Smooth muscle cell (in vitro differentiated cells): ENCODE data around the gene PKP2. TPM values are rescaled to one million over a fixed set of nuclear protein-coding genes. Genes with fewer than 3 reads are reported as not detected.
A peak's percentile ranks its signal among the peaks of the same experiment; 100 is the strongest.

Experiments
- DNase-seq: peaks from one replicate; lab custom pipeline; 2025; ENCODE audit not compliant: unreplicated experiment; lab: John Stamatoyannopoulos, UW
- H2AFZ ChIP-seq: fragments of 200-600 bp; sonication (generic); 2 replicates; pipeline ENCODE4 v1.6.0; 2016; ENCODE audit warnings: antibody characterized with exemption, low read depth, mild to moderate bottlenecking
- H3F3A ChIP-seq: fragments of 200-600 bp; sonication (generic); 2 replicates; pipeline ENCODE4 v1.6.0; 2017; ENCODE audit warnings: antibody characterized with exemption, low read depth
- H3K27ac ChIP-seq: fragments of 200-600 bp; sonication (generic); 2 replicates; pipeline ENCODE4 v1.5.1; 2016; ENCODE audit warnings: low read depth, mild to moderate bottlenecking
- H3K27me3 ChIP-seq: fragments of 200-600 bp; sonication (generic); 2 replicates; pipeline ENCODE4 v1.6.1; 2016; ENCODE audit warnings: low read depth, mild to moderate bottlenecking
- H3K36me3 ChIP-seq: fragments of 200-600 bp; sonication (generic); 2 replicates; pipeline ENCODE4 v1.5.1; 2016; ENCODE audit warnings: low read depth
- H3K4me1 ChIP-seq: fragments of 200-600 bp; sonication (generic); 2 replicates; pipeline ENCODE4 v1.5.1; 2016; ENCODE audit warnings: low read depth
- H3K4me2 ChIP-seq: fragments of 200-600 bp; sonication (generic); 2 replicates; pipeline ENCODE4 v1.6.0; 2016; ENCODE audit warnings: mild to moderate bottlenecking
- H3K4me3 ChIP-seq: fragments of 200-600 bp; sonication (generic); 2 replicates; pipeline ENCODE4 v1.5.1; 2016; ENCODE audit warnings: mild to moderate bottlenecking
- H3K79me2 ChIP-seq: fragments of 200-600 bp; sonication (generic); 2 replicates; pipeline ENCODE4 v1.6.0; 2016; ENCODE audit warnings: low read depth, mild to moderate bottlenecking
- H3K9ac ChIP-seq: fragments of 200-600 bp; sonication (generic); 2 replicates; pipeline ENCODE4 v1.6.0; 2016; ENCODE audit warnings: low read depth
- H3K9me3 ChIP-seq: fragments of 200-600 bp; sonication (generic); replicated peaks from 2 replicates; pipeline ENCODE4 v1.5.1; 2016; ENCODE audit warnings: low read depth
- H4K20me1 ChIP-seq: fragments of 200-600 bp; sonication (generic); 2 replicates; pipeline ENCODE4 v1.6.0; 2016; ENCODE audit warnings: low read depth
- WGBS: methylation state at CpG from one replicate; pipeline ENCODE4 v1.1.7; 2016; ENCODE audit warnings: low lambda C conversion rate; 5-methylcytosine and 5-hydroxymethylcytosine counted together
- polyA plus RNA-seq: library from polyadenylated mRNA; unstranded; fragments of >200 nt; fragmentation: Nextera tagmentation; extraction: Ambion mirVana; gene quantifications from 2 replicates; pipeline ENCODE4 v1.2.1, GENCODE V29; 2016
- total RNA-seq: library from RNA; depleted of rRNA; stranded (reverse); fragments of >200 nt; gene quantifications from 2 replicates; pipeline ENCODE4 v1.2.3, GENCODE V29; 2014
- TF ChIP-seq, protein P1 (sequence below): fragments of 200-600 bp; sonication (generic); IDR thresholded peaks from 2 replicates; pipeline ENCODE4 v1.5.1; 2017; ENCODE audit warnings: borderline replicate concordance, mild to moderate bottlenecking, antibody characterized with exemption; ENCODE audit not compliant: insufficient read depth, poor library complexity, severe bottlenecking

PKP2 gene
- total and polyA plus RNA-seq, 2 experiments from 2014 or later, result 7.3 to 22.3 TPM

- H3K27ac ChIP-seq, result peak overlapping the region; percentile 3
These were observed 669 bp upstream of the PKP2 start for GRCh38 chr12:32897281-32897610.

DNA sequence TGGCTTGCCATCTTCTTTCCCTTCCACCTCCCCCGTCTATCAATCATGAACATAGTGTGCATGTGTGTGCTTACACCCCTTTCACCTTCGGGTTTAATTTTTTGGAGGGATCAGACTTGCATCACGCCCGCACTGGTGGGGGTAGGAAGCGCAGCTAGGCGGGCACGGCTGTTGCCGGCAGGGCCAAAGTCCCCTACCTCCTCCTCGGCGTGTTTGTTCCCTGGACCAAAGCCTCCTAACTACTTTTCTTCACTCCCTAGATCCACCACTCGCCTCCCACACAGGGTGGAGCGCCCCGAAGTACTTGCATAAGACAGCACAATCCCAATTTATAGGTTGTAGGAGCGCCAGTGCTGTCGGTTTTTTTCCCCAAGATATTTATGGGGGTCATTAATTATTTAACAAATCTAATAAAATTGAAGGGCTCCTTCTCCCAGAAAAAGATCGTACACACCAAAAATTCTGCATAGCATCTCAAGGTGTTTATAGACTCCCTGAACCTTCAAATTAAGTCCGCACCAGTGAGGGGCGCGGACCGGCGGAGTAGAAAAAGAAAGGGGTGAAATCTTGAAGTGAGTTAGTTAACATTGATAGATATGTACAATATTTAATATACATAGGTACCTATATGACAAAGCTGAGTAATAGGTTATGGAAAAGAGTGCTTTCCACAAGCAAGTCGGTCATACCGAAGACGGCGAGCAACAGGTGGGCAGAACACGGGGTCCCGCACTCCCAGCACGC is 717 bp downstream of the PKP2 start:
- WGBS, result 2% methylated on average over 28 of the region's 28 CpGs
- H3K27ac ChIP-seq, result peak overlapping the region; percentile 72
- H3K27me3 ChIP-seq, result no peaks in the 10 kb centered on the region
- TF ChIP-seq, protein P1, sequence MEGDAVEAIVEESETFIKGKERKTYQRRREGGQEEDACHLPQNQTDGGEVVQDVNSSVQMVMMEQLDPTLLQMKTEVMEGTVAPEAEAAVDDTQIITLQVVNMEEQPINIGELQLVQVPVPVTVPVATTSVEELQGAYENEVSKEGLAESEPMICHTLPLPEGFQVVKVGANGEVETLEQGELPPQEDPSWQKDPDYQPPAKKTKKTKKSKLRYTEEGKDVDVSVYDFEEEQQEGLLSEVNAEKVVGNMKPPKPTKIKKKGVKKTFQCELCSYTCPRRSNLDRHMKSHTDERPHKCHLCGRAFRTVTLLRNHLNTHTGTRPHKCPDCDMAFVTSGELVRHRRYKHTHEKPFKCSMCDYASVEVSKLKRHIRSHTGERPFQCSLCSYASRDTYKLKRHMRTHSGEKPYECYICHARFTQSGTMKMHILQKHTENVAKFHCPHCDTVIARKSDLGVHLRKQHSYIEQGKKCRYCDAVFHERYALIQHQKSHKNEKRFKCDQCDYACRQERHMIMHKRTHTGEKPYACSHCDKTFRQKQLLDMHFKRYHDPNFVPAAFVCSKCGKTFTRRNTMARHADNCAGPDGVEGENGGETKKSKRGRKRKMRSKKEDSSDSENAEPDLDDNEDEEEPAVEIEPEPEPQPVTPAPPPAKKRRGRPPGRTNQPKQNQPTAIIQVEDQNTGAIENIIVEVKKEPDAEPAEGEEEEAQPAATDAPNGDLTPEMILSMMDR, result no peak
- peak overlapping the region; percentile 80 for H2AFZ ChIP-seq
- no peaks in the 10 kb centered on the region for H3K9me3 ChIP-seq
- no peak for DNase-seq
- peak overlapping the region; percentile 88 for H3K4me2 ChIP-seq
- H3K9ac ChIP-seq, result no peak overlapping the region
- peak overlapping the region; percentile 66 for H3K4me3 ChIP-seq
- H3F3A ChIP-seq, result peaks cover 19% of the 10 kb centered on the region
- no peaks in the 10 kb centered on the region for H3K36me3 ChIP-seq
- no peaks in the 10 kb centered on the region for H4K20me1 ChIP-seq
- H3K4me1 ChIP-seq, result peaks cover 31% of the 10 kb centered on the region
- H3K79me2 ChIP-seq, result peaks cover 31% of the 10 kb centered on the region

More at GRCh38 chr12:32897281-32897610, 669 bp upstream of the PKP2 start:
- H3K36me3 ChIP-seq, result no peaks in the 10 kb centered on the region
- H2AFZ ChIP-seq, result peak overlapping the region; percentile 86
- H3K9me3 ChIP-seq, result no peaks in the 10 kb centered on the region
- peaks cover 28% of the 10 kb centered on the region for H3K79me2 ChIP-seq
- no peaks in the 10 kb centered on the region for H4K20me1 ChIP-seq
- H3F3A ChIP-seq, result peaks cover 25% of the 10 kb centered on the region
- no peaks in the 10 kb centered on the region for H3K27me3 ChIP-seq
- 10% methylated on average over 6 of the region's 6 CpGs for WGBS
- peaks cover 29% of the 10 kb centered on the region for H3K4me1 ChIP-seq
- peak overlapping the region; percentile 90 for H3K4me2 ChIP-seq
- TF ChIP-seq, protein P1, result no peak
- H3K4me3 ChIP-seq, result peak overlapping the region; percentile 66
- H3K9ac ChIP-seq, result no peak overlapping the region
- DNase-seq, result no peak

DNA sequence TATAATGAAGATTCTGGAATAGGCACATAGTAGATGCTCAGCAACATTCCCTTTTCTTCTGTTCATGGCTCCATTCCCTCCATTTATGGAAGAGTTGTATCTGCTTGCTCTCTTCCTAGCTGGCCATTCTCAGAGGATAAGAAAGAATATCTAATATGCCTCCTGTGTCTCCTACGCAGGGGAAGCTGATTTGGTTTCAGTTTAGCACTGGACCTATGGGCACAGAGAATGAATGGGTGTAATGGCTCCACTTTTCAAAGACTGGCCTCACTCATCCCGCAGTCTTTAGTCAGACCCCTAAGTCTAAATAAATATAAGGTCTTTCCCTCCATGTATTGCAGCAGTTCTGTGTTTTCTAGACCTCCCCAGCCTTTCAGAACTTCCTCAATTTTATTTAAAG is 2.0 kb downstream of the PKP2 start:
- TF ChIP-seq, protein P1, result no peak
- Histone ChIP-seq H3F3A (peaks cover 21% of the 10 kb centered on the region), H3K9me3 (no peaks in the 10 kb centered on the region), H2AFZ (peak overlapping the region; percentile 11), H3K27ac (peak overlapping the region; percentile 72), H3K4me2 (peak overlapping the region; percentile 88), H3K4me1 (peaks cover 31% of the 10 kb centered on the region), H3K4me3 (peak overlapping the region; percentile 66), H3K79me2 (peaks cover 40% of the 10 kb centered on the region), H3K9ac (no peak overlapping the region), H3K36me3 (no peaks in the 10 kb centered on the region), H4K20me1 (no peaks in the 10 kb centered on the region), H3K27me3 (no peaks in the 10 kb centered on the region)
- 55% methylated on average over 2 of the region's 2 CpGs for WGBS
- DNase-seq, result no peak

DNA sequence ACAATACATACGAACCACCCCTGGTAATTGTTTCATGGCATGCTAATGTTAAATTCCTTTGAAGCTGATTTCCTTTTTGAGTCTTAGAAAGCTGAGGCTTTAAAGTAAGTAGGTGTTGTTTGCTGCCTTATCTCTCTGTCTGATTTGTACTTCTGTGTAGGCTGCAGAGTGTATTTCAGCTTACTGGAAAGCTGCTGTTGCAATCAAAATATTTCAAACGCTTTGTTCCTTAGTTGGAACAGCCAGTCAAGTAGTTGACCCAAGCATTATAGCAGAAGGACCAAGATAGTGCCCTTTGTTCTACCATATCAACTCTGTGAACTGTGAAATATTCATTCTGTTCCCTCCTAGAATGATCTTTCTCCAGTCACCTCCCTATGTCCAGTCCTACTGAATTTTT is 3.1 kb downstream of the PKP2 start:
- WGBS, result 2% methylated on average over 2 of the region's 2 CpGs
- H3K27ac ChIP-seq, result peak overlapping the region; percentile 72
- H3K79me2 ChIP-seq, result peaks cover 40% of the 10 kb centered on the region
- H3K4me3 ChIP-seq, result peak overlapping the region; percentile 66
- H3K4me2 ChIP-seq, result peak overlapping the region; percentile 88
- H2AFZ ChIP-seq, result peak overlapping the region; percentile 14
- TF ChIP-seq, protein P1, result no peak
- H3K36me3 ChIP-seq, result no peaks in the 10 kb centered on the region
- no peaks in the 10 kb centered on the region for H3K27me3 ChIP-seq
- peaks cover 31% of the 10 kb centered on the region for H3K4me1 ChIP-seq
- no peaks in the 10 kb centered on the region for H3K9me3 ChIP-seq
- peaks cover 21% of the 10 kb centered on the region for H3F3A ChIP-seq
- no peak for DNase-seq
- no peaks in the 10 kb centered on the region for H4K20me1 ChIP-seq
- no peak overlapping the region for H3K9ac ChIP-seq
